ENCODE data around the gene TENM3. TPM values are rescaled to one million over a fixed set of nuclear protein-coding genes. Genes with fewer than 3 reads are reported as not detected.

The TENM3 gene
- total RNA-seq, 2 donors from 2014 or later: 21.4 to 52.3 TPM

GRCh38 chr4:182435401-182435800 is 192.2 kb downstream of the TENM3 start:
- Histone ChIP-seq H3K4me1 (replicated peaks) (no peaks in the 10 kb centered on the region), H3K4me3 (no peak overlapping the region), H3K27me3 (replicated peaks; ENCODE audit: insufficient read depth) (no peaks in the 10 kb centered on the region), H3K9me3 (no peaks in the 10 kb centered on the region), H3K27ac (no peak overlapping the region), H3K36me3 (no peaks in the 10 kb centered on the region)
- WGBS: 64% methylated on average over 4 of the region's 4 CpGs
- no peak for DNase-seq (ENCODE audit: low spot score)
- intact Hi-C loops (cut with DNase I): no loop called here
- TF ChIP-seq POLR2A (IDR thresholded peaks at IDR 0.05) (no peak), CTCF (IDR thresholded peaks at IDR 0.05) (no peak), POLR2AphosphoS5 (IDR thresholded peaks at IDR 0.05) (no peak)

GRCh38 chr4:182443070-182443469 is 199.9 kb downstream of the TENM3 start:
- Histone ChIP-seq H3K9me3 (no peaks in the 10 kb centered on the region), H3K4me3 (no peak overlapping the region), H3K27me3 (replicated peaks; ENCODE audit: insufficient read depth) (no peaks in the 10 kb centered on the region), H3K36me3 (no peaks in the 10 kb centered on the region), H3K4me1 (replicated peaks) (peaks cover 3% of the 10 kb centered on the region), H3K27ac (no peak overlapping the region)
- intact Hi-C loops (cut with DNase I): no loop called here
- TF ChIP-seq POLR2AphosphoS5 (IDR thresholded peaks at IDR 0.05) (no peak), CTCF (IDR thresholded peaks at IDR 0.05) (no peak), POLR2A (IDR thresholded peaks at IDR 0.05) (no peak)
- no peak for DNase-seq (ENCODE audit: low spot score)

GRCh38 chr4:182447767-182448280 is 204.6 kb downstream of the TENM3 start:
- H3K4me3 ChIP-seq: peak overlapping the region; percentile 64 to 69
- H3K4me1 ChIP-seq (replicated peaks): peaks cover 3% of the 10 kb centered on the region
- no peaks in the 10 kb centered on the region for H3K36me3 ChIP-seq
- no peaks in the 10 kb centered on the region for H3K9me3 ChIP-seq
- no peaks in the 10 kb centered on the region for H3K27me3 ChIP-seq (replicated peaks; ENCODE audit: insufficient read depth)
- no peak for TF ChIP-seq CTCF (IDR thresholded peaks at IDR 0.05)
- TF ChIP-seq POLR2A (IDR thresholded peaks at IDR 0.05): no peak
- TF ChIP-seq POLR2AphosphoS5 (IDR thresholded peaks at IDR 0.05): no peak
- peak overlapping the region; percentile 76 for H3K27ac ChIP-seq
- intact Hi-C loops (cut with DNase I): loop anchor here (5.0 kb wide), 2 partner anchors 201 to 306 kb away; no protein-coding TSS in a partner anchor
- WGBS: 9% methylated on average over 23 of the region's 25 CpGs
- DNase-seq (ENCODE audit: low spot score): no peak

- H3K27ac ChIP-seq: peak overlapping the region; percentile 76
- under 1% methylated on average over 54 of the region's 113 CpGs for WGBS
- intact Hi-C loops (cut with DNase I): loop anchor here (5.0 kb wide), 2 partner anchors 201 to 306 kb away; no protein-coding TSS in a partner anchor
- H3K27me3 ChIP-seq (replicated peaks; ENCODE audit: insufficient read depth): no peaks in the 10 kb centered on the region
- DNase-seq (ENCODE audit: low spot score): peak; percentile 91
- H3K36me3 ChIP-seq: no peaks in the 10 kb centered on the region
- TF ChIP-seq POLR2A (IDR thresholded peaks at IDR 0.05) (no peak), POLR2AphosphoS5 (IDR thresholded peaks at IDR 0.05) (peak; percentile 70), CTCF (IDR thresholded peaks at IDR 0.05) (no peak)
- peak overlapping the region; percentile 64 to 69 for H3K4me3 ChIP-seq
- no peaks in the 10 kb centered on the region for H3K9me3 ChIP-seq
- H3K4me1 ChIP-seq (replicated peaks): peaks cover 3% of the 10 kb centered on the region
Measured at GRCh38 chr4:182448281-182449151, 205.3 kb downstream of the TENM3 start.
